HEK293T (cell line): ENCODE results near the gene OR2H1.
A peak's percentile ranks its signal among the peaks of the same experiment; 100 is the strongest.

Experiments
- CTCF ChIA-PET: fragments of 350-600 bp; formaldehyde crosslinking; extraction: SDS; loops from one replicate; lab custom pipeline; 2021; ENCODE audit warnings: antibody characterized with exemption, inconsistent platforms; lab: Yijun Ruan, JAX
- POLR2A ChIA-PET: fragments of 350-600 bp; formaldehyde crosslinking; extraction: SDS; loops from one replicate; lab custom pipeline; 2020; ENCODE audit warnings: antibody characterized with exemption, inconsistent platforms; lab: Yijun Ruan, JAX
- DNase-seq: peaks from one replicate; pipeline ENCODE4 v3.0.0; 2012; ENCODE audit warnings: mixed read lengths; ENCODE audit errors: extremely low spot score
- ARNT ChIP-seq: fragments of 450-650 bp; IDR thresholded peaks from 2 replicates; pipeline ENCODE4 v1.6.1; 2017; ENCODE audit warnings: mild to moderate bottlenecking
- BHLHE40 ChIP-seq: fragments of 450-650 bp; IDR thresholded peaks from 2 replicates; pipeline ENCODE4 v1.6.1; 2016; ENCODE audit warnings: mild to moderate bottlenecking, moderate library complexity, borderline replicate concordance
- ELF4 ChIP-seq: fragments of 450-650 bp; IDR thresholded peaks from 2 replicates; pipeline ENCODE4 v1.6.1; 2017; ENCODE audit warnings: antibody characterized with exemption
- FOXA1 ChIP-seq: fragments of 450-650 bp; IDR thresholded peaks from 2 replicates; pipeline ENCODE4 v1.6.1; 2016; ENCODE audit warnings: mild to moderate bottlenecking
- FOXK2 ChIP-seq: fragments of 450-650 bp; IDR thresholded peaks from 2 replicates; pipeline ENCODE4 v1.6.1; 2016; ENCODE audit warnings: mild to moderate bottlenecking
- FOXM1 ChIP-seq: fragments of 450-650 bp; IDR thresholded peaks from 2 replicates; pipeline ENCODE4 v1.6.1; 2017; ENCODE audit warnings: mild to moderate bottlenecking, borderline replicate concordance
- L3MBTL2 ChIP-seq: fragments of 450-650 bp; conservative IDR thresholded peaks from 2 replicates; pipeline ENCODE4 v1.6.1; 2016; ENCODE audit warnings: mild to moderate bottlenecking
- NFRKB ChIP-seq: fragments of 450-650 bp; IDR thresholded peaks from 2 replicates; pipeline ENCODE4 v1.6.1; 2016; ENCODE audit warnings: mild to moderate bottlenecking, moderate library complexity
- SP1 ChIP-seq: fragments of 450-650 bp; IDR thresholded peaks from 2 replicates; pipeline ENCODE4 v1.6.1; 2017
- SUZ12 ChIP-seq: fragments of 450-650 bp; IDR thresholded peaks from 2 replicates; pipeline ENCODE4 v1.6.1; 2016; ENCODE audit warnings: mild to moderate bottlenecking
- ZNF384 ChIP-seq: fragments of 450-650 bp; IDR thresholded peaks from 2 replicates; pipeline ENCODE4 v1.6.1; 2016

The OR2H1 gene

DNA sequence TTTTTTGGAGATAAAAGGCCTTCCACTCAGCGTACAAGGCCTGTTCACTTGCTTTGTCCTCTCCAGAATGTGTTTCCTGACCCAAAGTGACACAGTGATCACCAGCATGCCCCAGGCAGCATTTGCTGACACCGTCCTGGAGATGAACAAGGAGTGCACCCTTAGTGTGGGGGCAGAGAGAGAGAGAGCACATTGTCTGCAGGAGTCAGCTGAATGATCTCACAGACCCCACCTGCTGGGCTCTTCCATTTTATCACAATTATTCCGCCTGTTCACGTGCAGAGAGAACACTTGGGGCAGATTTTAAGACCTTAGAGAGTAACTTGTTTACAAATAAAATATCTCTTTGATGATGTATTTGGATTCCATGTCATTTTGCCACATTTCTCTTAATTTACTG is 53.2 kb downstream of the OR2H1 start:
- TF ChIP-seq SP1 (no peak), BHLHE40 (0 out of 2 replicates have a peak, but pooled peaks have one; percentile 19), L3MBTL2 (0 out of 2 replicates have a peak, but pooled peaks have one; percentile 11), ELF4 (no peak), FOXM1 (no peak), FOXK2 (no peak), FOXA1 (no peak), ARNT (no peak), SUZ12 (no peak)
- ChIA-PET CTCF (interaction anchor here (0.7 kb wide), 1 partner anchor 503 kb away, joined by 3 read pairs; no protein-coding TSS in a partner anchor), POLR2A (no interaction called here)
- DNase-seq, result peak; percentile 61

DNA sequence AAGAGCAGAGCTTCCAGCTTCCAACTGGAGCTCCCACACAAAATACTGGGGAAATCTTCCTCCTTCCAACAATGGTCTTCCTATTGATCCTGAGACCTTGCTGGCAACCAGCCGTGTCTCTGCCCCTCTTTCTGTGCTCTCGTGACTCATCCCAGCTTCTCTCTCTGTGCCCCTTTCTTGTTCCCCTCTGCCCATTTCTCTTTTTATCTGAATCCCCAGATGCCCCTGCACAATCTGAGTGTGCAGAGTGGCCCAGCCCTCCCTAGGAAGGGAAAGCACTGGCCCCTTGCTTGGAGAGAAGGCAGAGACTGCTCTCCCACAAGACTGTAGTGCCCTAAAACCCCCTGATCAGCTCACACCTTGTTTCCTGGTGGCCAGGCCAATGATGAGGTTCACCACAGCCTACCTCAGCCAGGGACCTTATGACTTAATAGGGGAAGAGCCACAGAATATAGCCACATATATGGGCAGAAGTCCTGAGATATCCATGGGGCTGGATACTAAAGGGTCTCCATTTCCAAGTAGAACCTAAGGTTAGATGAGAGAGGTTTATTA is 53.9 kb downstream of the OR2H1 start:
- ChIA-PET POLR2A (no interaction called here), CTCF (interaction anchor here (0.7 kb wide), 1 partner anchor 502 kb away, joined by 3 read pairs; no protein-coding TSS in a partner anchor)
- TF ChIP-seq SP1, result no peak
- TF ChIP-seq FOXK2, result no peak
- no peak for TF ChIP-seq NFRKB
- TF ChIP-seq BHLHE40, result no peak
- no peak for TF ChIP-seq ZNF384
- no peak for TF ChIP-seq ARNT
- TF ChIP-seq FOXM1, result no peak
- DNase-seq, result no peak
